ENCODE results near the gene MARCO.
"Not testable (repeated sequence)": the region's sequence is repeated elsewhere in the genome, so short reads cannot be mapped to it uniquely, and the experiment has no call there.

Gene MARCO

DNA sequence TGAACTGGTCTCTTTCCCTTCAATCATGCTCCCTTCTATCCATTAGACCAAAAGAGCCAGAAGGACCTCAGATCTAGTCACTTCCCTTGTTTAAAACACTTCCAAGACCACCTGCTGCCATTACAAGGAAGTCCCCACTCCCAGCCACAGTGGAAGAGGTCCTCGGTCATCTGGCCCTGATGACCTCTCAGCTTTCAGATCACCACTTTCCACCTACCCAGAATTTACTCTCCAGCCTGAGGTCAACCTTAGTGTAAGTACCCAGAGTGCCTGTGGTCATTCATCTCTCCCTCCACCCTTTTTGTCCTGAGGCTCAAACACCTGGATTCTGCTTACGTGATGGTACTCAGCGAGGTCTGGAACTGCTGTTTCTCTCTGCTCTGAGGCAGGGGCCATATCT is 67.1 kb downstream of the MARCO start:
- DNase-seq, result no peak

DNA sequence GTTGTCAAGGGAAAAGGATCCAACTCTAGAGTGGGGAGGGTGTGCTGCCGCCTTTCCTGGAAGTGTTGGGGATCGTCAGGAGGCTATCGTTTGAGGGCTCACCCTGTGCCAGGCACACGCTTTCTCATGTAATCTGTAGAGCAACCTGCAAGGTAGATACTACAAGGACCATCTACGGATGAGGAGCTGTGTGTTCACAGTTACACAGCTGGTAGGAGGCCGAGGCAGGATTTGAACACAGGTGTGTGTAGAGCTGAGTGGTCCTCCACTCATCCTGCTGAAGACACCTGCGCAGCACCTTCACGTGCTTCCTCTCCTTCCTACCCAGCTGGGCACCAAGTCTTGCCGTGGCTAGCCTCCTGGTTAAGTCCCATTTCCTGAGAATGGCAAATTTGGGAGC is 68.3 kb downstream of the MARCO start:
- no peak for DNase-seq

GRCh38 chr2:119011162-119011909 is 69.3 kb downstream of the MARCO start:
- DNase-seq, result peak; percentile 75

DNA sequence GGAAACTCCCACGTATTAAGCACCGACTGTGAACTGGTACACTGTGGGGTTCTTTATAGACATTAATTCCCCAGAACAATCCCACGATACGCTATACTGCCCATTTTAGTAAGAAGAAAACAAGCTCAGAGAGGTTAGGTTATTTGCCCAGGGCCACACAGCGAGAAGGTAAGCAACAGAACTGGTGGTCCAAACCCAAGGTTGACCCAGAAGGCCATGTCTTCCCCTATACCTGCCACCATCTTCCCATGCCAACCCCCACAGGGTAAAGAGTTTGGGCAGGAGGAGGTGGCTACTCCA is 69.9 kb downstream of the MARCO start:
- DNase-seq, result no peak

DNA sequence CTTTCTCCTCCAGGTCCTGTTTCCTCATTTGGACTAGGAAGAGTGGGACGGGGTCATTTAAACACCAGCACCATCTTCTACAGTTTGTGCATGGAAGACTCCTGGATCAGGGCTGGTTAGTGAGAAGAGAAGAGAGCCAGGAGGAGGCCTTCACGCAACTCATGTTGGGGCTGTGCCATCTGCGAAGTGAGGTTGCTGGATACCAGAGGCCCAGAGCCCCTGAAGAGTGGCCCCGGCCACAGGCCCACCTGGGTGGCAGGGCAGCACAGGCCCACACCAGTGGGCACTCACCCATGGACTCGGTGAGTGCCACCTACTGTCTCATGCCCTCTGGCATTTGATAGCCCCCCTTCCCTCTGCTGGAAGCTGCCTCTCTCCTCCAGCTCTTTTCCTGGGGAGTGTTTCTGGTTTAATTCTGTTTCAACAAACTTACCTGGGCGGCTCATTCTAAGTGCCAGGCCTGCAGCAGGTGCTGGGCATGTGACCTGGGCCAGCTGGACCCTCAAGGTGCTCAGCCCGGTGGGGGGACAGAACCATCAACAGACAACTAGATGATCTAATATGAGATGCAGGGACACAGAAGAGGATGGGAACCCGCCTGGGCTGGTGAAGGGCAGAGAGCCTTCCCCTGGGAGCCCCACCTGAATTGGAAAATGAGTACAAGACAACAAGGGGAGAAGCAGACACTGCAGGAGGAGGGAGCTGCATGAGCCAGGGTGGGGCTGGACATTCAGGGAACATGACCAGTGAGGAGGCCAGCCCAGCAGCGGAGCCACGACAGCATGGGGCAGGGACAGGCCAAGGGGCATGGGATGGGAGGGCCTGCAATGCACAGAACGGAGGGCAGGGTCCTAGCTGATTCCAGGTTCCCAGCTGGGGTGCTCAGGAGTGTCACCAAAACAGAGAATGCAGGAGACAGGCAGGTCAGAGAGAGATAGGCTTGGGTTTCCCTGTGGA is 70.6 kb downstream of the MARCO start:
- no peak for DNase-seq

GRCh38 chr2:119013671-119014070 is 71.7 kb downstream of the MARCO start:
- no peak for DNase-seq

- DNase-seq, result no peak
Measured at GRCh38 chr2:119015845-119016244, 73.9 kb downstream of the MARCO start.

GRCh38 chr2:119019521-119019920 is 77.5 kb downstream of the MARCO start:
- no peak for DNase-seq

- no peak for DNase-seq
Measured at GRCh38 chr2:119022678-119023077, 80.7 kb downstream of the MARCO start.

GRCh38 chr2:119023534-119023933 is 81.5 kb downstream of the MARCO start:
- DNase-seq, result no peak

- DNase-seq, result no peak
Measured at GRCh38 chr2:119024152-119024551, 82.2 kb downstream of the MARCO start.

DNA sequence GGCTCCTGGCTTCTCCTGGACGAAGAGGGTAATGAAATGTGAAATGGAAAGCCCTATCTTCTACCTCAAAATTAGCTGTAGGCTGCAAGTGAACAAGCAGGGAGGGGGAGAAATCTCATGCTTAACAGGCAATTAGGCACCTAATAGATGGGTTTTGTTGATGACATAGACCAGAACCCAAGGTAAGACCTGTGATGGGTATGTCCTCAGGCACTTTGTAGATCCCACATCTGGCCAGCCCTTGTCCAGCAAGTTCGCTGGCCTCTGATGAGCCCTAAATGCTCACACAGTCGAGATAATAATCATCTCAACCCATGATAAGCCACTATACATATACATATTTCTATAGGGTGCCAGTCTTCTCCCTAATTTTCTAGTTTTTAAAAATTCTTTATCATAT is 82.6 kb downstream of the MARCO start:
- DNase-seq, result no peak

GRCh38 chr2:119025013-119025412 is 83.0 kb downstream of the MARCO start:
- DNase-seq, result no peak

GRCh38 chr2:119025762-119026351 is 83.9 kb downstream of the MARCO start:
- DNase-seq, result no peak

DNA sequence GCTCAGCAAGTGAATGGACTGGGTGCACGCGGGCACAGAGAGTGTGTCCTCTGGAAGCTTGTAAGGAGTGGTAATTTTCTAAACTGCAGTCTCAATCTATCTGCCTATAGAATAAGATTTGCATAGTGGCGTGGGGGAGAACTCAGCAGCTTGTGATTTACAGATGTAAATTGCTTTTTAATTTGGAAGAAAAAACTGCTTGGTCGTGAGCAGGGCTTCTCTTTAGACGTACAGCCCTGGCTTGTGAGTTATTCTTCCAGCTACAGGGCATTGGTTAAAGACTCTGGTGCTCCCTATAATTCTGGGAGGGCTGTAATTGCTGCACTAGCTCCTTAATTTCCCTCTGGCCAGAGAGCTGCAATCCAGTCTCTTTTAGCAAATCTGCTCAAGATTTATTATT is 84.9 kb downstream of the MARCO start:
- DNase-seq, result no peak

GRCh38 chr2:119028327-119029174 is 86.6 kb downstream of the MARCO start:
- DNase-seq, result peak; percentile 25

GRCh38 chr2:119029297-119029696 is 87.3 kb downstream of the MARCO start:
- DNase-seq, result no peak

DNA sequence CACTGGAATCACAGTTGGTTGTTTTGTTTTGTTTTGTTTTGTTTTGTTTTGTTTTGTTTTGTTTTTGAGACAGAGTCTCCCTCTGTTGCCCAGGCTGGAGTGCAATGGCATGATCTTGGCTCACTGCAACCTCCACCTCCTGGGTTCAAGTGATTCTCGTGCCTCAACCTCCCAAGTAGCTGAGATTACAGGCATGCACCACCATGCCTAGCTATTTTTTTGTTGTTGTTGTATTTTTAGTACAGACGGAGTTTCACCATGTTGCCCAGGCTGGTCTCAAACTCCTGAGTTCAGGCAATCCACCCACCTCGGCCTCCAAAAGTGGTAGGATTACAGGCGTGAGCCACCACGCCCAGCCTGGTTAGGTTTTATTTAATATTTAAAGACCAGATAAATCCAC is 95.9 kb downstream of the MARCO start:
- DNase-seq, result not testable (repeated sequence)

- no peak for DNase-seq
Measured at GRCh38 chr2:119040730-119041129, 98.7 kb downstream of the MARCO start.

Measured in eye (tissue), 1 donor.